AG09319 (cell line): ENCODE measurements around the gene JAK2.

Experiments used
- DNase-seq: peaks from one replicate; pipeline ENCODE4 v3.0.0-alpha.2; 2010; ENCODE audit warnings: low read depth; ENCODE audit errors: extremely low read depth
- TF ChIP-seq, protein P1 (sequence below): IDR thresholded peaks from 2 replicates; pipeline ENCODE4 v1.5.1; 2011; ENCODE audit warnings: low read depth, mild to moderate bottlenecking, inconsistent platforms, low read length, moderate library complexity

Gene JAK2

DNA sequence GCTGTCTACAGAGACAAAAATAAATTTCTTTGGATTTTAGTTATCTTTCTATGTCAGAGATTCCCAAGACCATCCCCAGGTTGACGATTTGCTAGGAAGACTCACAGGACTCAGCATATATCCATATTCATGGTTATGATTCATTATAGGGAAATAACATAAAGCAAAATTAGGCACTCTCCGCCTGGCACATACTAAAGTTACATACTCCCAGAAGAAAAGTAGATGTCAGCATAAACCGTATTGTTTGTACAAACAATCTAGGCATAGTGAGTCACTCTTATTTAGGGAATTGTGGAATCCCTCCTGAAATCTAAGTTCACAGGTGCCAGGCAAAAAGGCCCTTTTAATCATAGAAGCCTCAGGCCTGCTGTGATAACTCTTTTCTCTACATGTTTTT lies 137.4 kb downstream of the JAK2 start:
- TF ChIP-seq, protein P1, sequence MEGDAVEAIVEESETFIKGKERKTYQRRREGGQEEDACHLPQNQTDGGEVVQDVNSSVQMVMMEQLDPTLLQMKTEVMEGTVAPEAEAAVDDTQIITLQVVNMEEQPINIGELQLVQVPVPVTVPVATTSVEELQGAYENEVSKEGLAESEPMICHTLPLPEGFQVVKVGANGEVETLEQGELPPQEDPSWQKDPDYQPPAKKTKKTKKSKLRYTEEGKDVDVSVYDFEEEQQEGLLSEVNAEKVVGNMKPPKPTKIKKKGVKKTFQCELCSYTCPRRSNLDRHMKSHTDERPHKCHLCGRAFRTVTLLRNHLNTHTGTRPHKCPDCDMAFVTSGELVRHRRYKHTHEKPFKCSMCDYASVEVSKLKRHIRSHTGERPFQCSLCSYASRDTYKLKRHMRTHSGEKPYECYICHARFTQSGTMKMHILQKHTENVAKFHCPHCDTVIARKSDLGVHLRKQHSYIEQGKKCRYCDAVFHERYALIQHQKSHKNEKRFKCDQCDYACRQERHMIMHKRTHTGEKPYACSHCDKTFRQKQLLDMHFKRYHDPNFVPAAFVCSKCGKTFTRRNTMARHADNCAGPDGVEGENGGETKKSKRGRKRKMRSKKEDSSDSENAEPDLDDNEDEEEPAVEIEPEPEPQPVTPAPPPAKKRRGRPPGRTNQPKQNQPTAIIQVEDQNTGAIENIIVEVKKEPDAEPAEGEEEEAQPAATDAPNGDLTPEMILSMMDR: no peak
- no peak for DNase-seq

GRCh38 chr9:5140151-5140550 lies 155.1 kb downstream of the JAK2 start:
- TF ChIP-seq, protein P1: no peak
- no peak for DNase-seq

DNA sequence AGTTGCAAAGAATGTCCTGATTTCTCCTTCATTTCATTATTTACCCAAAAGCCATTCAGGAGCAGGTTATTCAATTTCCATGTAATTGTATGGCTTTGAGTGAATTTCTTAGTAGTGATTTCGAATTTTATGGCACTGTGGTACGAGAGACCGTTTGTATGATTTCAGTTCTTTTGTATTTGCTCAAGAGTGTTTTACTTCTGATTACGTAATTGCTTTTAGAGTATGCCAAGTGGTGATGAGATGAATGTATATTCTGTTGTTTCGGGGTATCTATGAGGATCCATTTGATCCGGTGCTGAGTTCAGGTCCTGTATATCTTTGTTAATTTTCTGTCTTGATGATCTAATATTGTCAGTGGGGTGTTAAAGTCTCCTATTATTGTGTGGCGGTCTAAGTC lies 159.1 kb downstream of the JAK2 start:
- TF ChIP-seq, protein P1: no peak
- DNase-seq: no peak

GRCh38 chr9:5146241-5146640 lies 161.2 kb downstream of the JAK2 start:
- no peak for DNase-seq

More at GRCh38 chr9:5146241-5146640, 161.2 kb downstream of the JAK2 start:
- TF ChIP-seq, protein P1: no peak
